Measurements from ENCODE around the gene VWA1.

DNA sequence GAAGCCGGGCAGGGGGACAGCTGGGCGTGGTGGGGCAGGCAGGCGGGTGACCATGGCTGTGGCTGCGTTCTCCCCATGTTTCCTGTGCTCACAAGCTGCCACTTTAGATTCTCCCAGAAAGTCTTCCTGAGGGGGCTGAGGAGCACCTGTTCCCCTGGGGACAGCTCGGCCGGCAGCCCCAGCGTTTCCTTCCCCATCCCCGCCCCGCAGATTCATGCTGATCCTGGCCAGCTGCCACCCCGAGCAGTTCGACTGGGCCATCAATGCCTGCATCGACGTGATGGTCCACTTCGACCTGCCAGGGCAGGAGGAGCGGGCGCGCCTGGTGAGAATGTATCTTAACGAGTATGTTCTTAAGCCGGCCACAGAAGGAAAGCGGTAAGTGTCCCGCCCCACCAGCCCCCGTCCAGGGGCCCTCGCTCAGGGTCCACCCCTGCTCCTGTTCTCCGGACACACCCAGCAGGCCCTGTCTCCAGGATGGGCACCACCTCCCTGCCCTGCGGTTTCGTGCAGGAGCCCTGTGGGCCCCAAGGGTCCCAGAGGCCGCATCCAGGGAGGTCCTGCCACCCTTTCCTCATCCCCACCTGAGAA, 25.1 kb downstream of the VWA1 start:
- TF ChIP-seq POLR2A (IDR thresholded peaks at IDR 0.05) (no peak), POLR2AphosphoS5 (IDR thresholded peaks at IDR 0.05) (no peak)
- TF ChIP-seq, protein P1, sequence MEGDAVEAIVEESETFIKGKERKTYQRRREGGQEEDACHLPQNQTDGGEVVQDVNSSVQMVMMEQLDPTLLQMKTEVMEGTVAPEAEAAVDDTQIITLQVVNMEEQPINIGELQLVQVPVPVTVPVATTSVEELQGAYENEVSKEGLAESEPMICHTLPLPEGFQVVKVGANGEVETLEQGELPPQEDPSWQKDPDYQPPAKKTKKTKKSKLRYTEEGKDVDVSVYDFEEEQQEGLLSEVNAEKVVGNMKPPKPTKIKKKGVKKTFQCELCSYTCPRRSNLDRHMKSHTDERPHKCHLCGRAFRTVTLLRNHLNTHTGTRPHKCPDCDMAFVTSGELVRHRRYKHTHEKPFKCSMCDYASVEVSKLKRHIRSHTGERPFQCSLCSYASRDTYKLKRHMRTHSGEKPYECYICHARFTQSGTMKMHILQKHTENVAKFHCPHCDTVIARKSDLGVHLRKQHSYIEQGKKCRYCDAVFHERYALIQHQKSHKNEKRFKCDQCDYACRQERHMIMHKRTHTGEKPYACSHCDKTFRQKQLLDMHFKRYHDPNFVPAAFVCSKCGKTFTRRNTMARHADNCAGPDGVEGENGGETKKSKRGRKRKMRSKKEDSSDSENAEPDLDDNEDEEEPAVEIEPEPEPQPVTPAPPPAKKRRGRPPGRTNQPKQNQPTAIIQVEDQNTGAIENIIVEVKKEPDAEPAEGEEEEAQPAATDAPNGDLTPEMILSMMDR (IDR thresholded peaks at IDR 0.05), result no peak

Measured in suprapubic skin (tissue), 4 donors.